ENCODE measurements around the gene B3GNT4. TPM values are rescaled to one million over a fixed set of nuclear protein-coding genes. Genes with fewer than 3 reads are reported as not detected.

The B3GNT4 gene
- total and polyA plus RNA-seq, 2 of the 8 experiments (the other 6 are each of a cell fraction or from before 2014, with no cell fraction given): 1.1 to 1.4 TPM

DNA sequence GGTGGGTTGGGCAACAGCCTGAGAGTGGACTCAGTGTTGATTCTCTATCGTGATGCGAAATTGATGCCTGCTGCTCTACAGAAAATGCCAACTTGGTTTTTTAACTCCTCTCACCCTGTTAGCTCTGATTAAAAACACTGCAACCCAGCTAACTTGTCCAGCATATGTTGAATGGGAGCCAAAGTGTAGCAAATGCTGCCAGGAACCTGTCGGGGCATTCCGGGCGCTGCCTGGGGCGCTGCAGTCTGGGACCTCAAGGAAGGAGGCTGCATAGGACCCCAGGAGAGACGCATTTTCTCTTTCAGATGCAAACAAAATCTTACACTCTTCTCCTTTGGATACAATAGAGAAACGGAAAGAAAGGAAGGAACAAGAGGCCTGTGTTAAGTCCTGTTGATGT lies 3.9 kb downstream of the B3GNT4 start:
- TF ChIP-seq EGR1 (IDR thresholded peaks at IDR 0.05; ENCODE audit: borderline replicate concordance, low read depth, low read length) (no peak), POLR2AphosphoS5 (IDR thresholded peaks at IDR 0.05; ENCODE audit: low read depth, low read length) (no peak), CHD1 (IDR thresholded peaks at IDR 0.05; ENCODE audit: low read depth, low read length) (no peak)
- Histone ChIP-seq H3K56ac (replicated peaks; ENCODE audit: insufficient read length, low read depth, low read length) (no peak overlapping the region), H4K5ac (ENCODE audit: insufficient read length, low read depth, low read length) (no peak overlapping the region), H3K23me2 (ENCODE audit: low read depth, low read length) (peaks cover 9% of the 10 kb centered on the region; the same call in 1 of the 2 replicates), H2AFZ (ENCODE audit: low read length) (no peak overlapping the region), H2BK5ac (ENCODE audit: low read depth, low read length) (no peak overlapping the region), H3K27ac (ENCODE audit: low read depth, low read length) (no peak overlapping the region), H3K23ac (ENCODE audit: insufficient read length) (no peak overlapping the region), H3K9me3 (ENCODE audit: insufficient read depth in 2 of 2, low read depth in 1 of 2, low read length in 1 of 2) (no peaks in the 10 kb centered on the region), H3K14ac (ENCODE audit: insufficient read length) (no peak overlapping the region), H3K27me3 (replicated peaks in 1 of 4; ENCODE audit: control insufficient read depth in 3 of 4, extremely low read depth in 1 of 4, insufficient read depth in 3 of 4, low read length in 3 of 4) (peaks cover 9 to 39% (median 26%) of the 10 kb centered on the region in 4 experiments; a peak in 6 of 7 replicates), H3K9ac (replicated peaks in 1 of 4; ENCODE audit: extremely low read depth in 1 of 4, low read depth in 3 of 4, low read length in 3 of 4) (no peak overlapping the region), H2BK120ac (replicated peaks; ENCODE audit: low read depth, low read length) (no peak overlapping the region), H4K20me1 (replicated peaks in 1 of 2; ENCODE audit: control insufficient read depth in 1 of 2, insufficient read depth in 2 of 2, low read length in 2 of 2) (peaks cover 12 to 19% of the 10 kb centered on the region in 2 experiments), H3K79me2 (ENCODE audit: control insufficient read depth in 1 of 2, insufficient read depth in 2 of 2, low read length in 2 of 2) (no peaks in the 10 kb centered on the region), H2BK20ac (ENCODE audit: low read length) (no peak overlapping the region), H2BK15ac (ENCODE audit: low read length) (no peak overlapping the region), H3K79me1 (ENCODE audit: low read depth, low read length) (no peaks in the 10 kb centered on the region), H3K36me3 (ENCODE audit: control insufficient read depth in 2 of 4, insufficient read depth in 4 of 4, low read length in 3 of 4) (peaks cover 12 to 53% (median 31%) of the 10 kb centered on the region in 4 experiments), H4K8ac (ENCODE audit: extremely low read depth, insufficient read depth, low read length) (peak overlapping the region; percentile 8; the same call in 1 of the 2 replicates), H2AK5ac (ENCODE audit: low read depth, low read length) (no peak overlapping the region), H4K91ac (replicated peaks; ENCODE audit: insufficient read length, low read length) (no peak overlapping the region), H3K4ac (replicated peaks; ENCODE audit: insufficient read length, low read depth, low read length) (no peak overlapping the region), H3K4me3 (ENCODE audit: extremely low read depth in 1 of 4, insufficient read depth in 2 of 4, low read depth in 3 of 4, low read length in 4 of 4) (no peak overlapping the region), H3K4me1 (replicated peaks in 1 of 4; ENCODE audit: control insufficient read depth in 3 of 4, insufficient read depth in 4 of 4, low read length in 3 of 4) (peaks cover 0 to 10% (median 3%) of the 10 kb centered on the region in 4 experiments; a peak in 5 of 7 replicates), H3K18ac (ENCODE audit: extremely low read depth, low read length) (no peak overlapping the region), H3K4me2 (ENCODE audit: insufficient read depth in 1 of 2, low read depth in 2 of 2, low read length in 2 of 2) (no peak overlapping the region), H2BK12ac (ENCODE audit: low read depth, low read length) (no peak overlapping the region)
- DNase-seq (ENCODE audit: low read depth in 1 of 2, low spot score in 2 of 2) (no peak), FAIRE-seq (no peak)
- ChIA-PET CTCF (ENCODE audit: partially characterized antibody) (interaction anchor here (4.1 kb wide), 1 partner anchor 9 kb away, joined by 15 read pairs; no protein-coding TSS in a partner anchor), POLR2A (ENCODE audit: partially characterized antibody) (interaction anchor here (0.6 to 17.6 kb wide), 2 partner anchors 13 to 840 kb away, joined by 3 to 230 read pairs; partner anchors contain the start of gene DIABLO)
- 89% methylated on average over 8 of the region's 8 CpGs; no CpG with 5 or more reads in 1 of the 2 experiments for WGBS, 2 experiments (ENCODE audit: extremely low coverage in 1 of 2, insufficient coverage in 1 of 2, insufficient read length in 1 of 2, insufficient replicate concordance in 2 of 2, low coverage in 1 of 2, low lambda C conversion rate in 2 of 2, missing lambda C conversion rate in 1 of 2)

All from H1 (cell line).